Inflammatory macrophage (primary cell): ENCODE results near the gene CFDP1.

Experiments
- DNase-seq, 2 donors: peaks; one replicate each; pipeline ENCODE4 v3.0.0-alpha.2; 2020 to 2022

CFDP1 gene

DNA sequence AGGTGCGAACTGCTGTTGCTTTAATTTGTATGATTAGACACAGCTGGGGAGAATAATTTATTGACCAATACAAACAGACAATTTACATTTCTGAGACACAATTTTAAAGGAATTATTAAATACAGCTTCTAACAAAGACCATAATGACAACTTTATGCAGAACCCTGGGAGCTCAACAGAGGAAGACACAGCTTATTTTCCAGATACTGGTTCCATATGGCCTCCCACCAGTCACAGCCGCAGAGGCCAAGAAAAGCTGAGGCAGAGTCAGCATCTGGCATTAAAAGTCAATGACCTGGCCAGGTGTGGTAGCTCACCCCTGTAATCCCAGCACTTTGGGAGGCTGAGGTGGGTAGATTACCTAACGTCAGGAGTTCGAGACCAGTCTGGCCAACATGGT is 115.8 kb downstream of the CFDP1 start:
- DNase-seq, result no peak

DNA sequence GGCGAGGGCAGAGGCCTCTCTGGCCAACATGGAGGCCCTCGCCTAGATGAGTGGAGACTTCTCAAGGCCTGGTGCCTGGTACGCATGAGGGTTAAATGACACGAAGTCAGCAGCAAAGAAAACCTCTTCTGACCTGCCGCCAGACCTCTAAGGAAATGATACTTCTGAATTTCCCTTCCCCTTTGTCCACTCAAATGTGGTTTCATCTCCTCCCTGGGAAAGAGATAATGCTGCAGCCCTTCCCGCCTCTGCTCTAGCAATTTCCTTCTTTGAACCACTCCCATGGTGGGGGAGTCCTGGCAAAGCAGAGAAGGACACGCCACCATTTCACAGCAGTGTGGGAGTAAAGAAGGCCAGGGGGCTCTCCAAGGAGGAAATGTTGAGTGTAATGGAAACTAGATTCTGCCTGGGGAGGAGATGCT is 116.2 kb downstream of the CFDP1 start:
- DNase-seq, result peak; percentile 77 to 90

DNA sequence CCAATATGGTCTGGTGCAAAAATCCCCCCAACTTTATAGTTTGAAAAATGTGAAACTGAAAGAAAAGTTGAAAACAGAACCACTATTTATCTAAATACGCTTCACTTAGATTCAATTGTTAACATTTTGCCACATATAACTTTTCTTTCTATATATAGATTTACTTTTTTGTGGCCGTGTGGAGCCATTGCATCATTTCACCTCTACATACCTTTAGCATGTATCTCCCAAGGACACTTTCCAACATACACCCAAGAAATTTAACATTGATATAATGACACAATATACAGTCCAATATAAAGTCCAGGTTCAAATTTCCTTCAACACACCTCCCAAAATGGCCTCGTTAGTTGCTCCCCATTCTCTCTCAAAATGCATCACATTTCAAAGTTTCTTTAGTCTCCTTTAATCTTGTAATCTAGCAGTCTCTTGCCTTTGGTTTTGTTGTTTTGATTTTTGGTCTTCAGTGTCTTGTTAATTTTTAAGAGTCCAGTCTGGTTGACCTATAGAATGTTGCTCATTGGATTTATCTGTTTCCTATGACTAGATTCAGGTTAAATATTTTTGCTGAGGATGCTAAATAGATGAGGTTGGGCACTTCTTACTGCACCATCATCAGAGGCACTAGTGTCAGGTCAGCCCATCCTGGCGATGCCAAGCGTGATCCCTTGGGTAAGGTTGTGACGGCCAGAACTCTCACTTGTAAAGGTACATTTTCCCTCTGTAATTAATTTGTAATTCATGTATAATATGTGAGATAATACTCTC is 117.6 kb downstream of the CFDP1 start:
- DNase-seq, result no peak

DNA sequence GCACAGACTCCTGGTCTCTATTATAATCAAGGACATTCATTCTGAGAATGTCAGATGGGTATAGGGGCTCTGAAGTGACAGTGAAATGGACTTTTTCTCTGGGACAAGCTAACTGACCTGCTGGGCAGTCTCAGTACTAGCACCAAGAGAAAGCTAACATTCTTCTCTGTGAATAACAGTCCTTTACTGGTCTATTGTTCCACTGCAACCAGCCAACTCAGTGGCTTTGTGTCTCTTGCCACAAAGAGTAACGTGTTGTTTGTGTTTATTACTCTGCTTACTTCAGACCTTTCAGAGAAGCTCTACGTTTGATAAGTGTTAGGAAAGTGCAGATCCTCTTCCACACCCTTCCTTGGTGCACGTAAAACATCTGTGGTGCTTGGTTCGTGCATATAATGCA is 120.4 kb downstream of the CFDP1 start:
- no peak for DNase-seq

GRCh38 chr16:75311383-75311938 is 121.8 kb downstream of the CFDP1 start:
- DNase-seq, result no peak

- DNase-seq, result no peak
Observed at GRCh38 chr16:75310541-75310940, 122.8 kb downstream of the CFDP1 start.

DNA sequence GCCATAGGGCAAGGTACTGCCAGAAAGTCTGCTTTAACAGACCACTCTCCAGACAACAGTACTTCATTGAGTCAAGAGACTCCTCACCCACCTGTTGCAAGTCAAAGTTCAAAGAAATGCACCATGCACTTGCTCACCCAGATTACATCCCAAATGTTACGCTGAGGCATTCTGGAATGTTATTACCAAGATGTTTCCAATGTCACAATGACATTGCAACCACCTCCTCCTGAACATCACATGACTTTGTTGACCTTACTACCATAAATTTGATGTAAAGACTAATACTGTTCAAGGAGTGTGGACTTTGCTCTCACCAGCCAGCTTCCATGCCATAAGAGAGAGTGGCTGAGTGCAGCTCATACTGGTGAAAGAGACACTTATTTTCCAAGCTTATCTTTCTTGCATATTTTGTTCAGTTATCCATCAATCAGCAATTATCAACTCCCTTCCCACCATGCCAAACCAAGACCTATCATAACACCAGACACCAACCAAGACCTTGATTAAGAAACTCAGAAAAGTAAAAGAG is 123.3 kb downstream of the CFDP1 start:
- DNase-seq, result no peak

DNA sequence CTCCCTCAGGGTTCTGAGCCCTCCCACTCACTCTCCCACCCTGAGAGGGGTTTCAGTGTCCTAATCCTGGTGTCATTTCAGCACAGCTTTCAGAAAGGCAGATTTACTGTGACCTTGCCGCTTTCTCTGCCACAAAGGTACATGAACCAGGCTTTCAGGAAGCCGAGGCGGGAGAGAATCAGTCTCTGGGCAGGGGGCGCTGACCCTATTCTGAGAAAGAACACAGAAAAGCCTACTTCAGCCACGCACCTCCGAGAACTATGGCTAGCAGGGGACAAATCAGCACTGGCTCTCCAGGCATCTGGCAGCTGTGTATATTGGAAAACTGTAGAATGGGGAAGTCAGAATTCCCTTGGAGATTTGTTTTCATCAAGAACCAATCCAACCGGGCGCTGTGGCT is 124.1 kb downstream of the CFDP1 start:
- DNase-seq, result no peak

DNA sequence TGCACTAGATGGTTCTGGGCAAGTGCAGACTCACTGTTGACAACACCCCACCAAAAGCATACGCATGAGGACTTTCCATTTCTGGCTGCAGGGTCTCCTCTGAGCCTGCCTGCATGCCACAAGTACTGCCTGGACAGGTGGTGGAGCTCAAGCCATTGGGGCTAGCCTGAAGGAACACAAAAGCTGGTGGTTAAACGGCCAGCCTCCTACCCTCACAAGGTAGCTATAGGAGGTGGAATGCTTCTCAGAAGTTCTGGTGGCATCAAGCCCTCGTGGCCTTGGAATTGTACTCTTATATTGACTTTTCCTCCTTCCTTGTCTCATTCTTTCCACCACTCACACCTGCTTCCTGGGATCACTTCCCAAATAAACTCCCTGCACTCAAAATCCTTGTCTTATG is 125.3 kb downstream of the CFDP1 start:
- DNase-seq, result no peak

DNA sequence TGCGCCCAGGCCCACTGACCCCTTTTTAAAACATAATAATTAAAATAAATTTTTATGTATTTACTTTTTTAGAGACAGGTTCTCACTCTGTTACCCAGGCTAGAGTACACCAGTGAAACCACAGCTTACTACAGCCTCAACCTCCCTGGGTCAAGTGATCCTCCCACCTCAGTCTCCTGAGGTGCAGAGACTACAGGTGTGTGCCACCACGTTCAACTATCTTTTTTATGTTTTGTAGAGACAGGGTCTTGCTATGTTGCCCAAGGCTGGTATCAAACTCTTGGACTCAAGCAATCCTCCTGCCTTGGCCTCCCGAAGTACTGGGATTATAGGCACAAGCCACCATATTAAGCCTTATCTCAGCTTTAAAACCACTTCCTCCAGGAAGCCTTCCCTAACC is 125.8 kb downstream of the CFDP1 start:
- no peak for DNase-seq

GRCh38 chr16:75306099-75306762 is 127.1 kb downstream of the CFDP1 start:
- DNase-seq, result peak in 1 of 2 donors; percentile 18

DNA sequence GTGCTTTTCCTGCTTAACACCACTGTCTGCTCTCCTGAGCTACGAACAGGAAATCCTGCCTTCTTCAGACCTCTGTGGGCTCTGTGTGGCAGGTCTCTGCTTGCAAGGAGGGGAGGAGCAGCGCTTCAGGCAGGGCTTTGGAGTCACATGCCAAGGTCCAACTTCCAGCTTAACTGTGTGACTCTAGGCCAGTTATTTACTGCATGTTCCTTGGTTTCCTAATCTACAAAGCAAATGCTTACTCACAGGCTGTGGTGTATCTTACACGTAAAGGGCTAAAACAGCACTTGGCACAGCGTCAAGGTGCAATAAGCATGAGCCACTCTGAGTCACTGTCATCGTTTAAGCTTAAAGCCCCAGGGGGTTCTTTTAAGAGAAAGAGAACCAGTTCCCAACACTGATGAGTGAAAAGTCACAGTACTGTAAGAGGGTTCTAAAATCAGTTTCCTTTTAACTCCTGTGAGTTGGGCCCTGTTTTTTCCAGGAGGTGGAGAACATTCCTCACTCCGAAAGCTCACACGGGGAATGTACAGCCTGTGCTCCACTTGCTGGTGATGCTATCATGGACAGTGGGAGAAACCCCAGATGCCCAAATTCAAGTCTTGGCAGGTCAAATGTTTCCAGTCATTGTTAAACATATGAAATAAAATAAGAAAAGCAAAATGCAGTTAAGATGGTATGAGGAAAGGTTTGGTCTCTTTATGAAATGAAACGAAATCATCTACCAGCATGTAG is 127.8 kb downstream of the CFDP1 start:
- peak; percentile 58 to 89 for DNase-seq

- no peak for DNase-seq
Observed at GRCh38 chr16:75304521-75305363, 128.6 kb downstream of the CFDP1 start.

DNA sequence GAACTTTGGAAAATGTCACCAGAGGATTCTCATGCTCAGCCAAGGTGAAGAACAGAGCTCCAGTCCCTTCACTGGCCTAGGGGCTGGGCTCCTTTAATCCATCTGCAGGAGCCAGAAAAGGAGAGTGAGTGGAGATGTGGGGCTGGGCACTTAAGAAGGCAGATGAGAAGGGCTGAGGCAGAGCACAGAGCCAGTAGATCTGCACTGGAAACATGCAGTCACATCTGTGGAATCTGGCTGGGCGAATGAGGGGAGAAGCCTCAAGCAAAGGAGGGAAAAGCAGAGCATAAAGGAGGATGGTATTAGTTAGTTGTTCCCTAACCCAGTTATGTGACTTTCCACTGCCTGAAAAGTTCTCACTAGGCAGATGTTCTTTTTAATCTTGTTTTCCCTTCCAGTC is 131.5 kb downstream of the CFDP1 start:
- no peak for DNase-seq

GRCh38 chr16:75298267-75298666 is 135.0 kb downstream of the CFDP1 start:
- no peak for DNase-seq

DNA sequence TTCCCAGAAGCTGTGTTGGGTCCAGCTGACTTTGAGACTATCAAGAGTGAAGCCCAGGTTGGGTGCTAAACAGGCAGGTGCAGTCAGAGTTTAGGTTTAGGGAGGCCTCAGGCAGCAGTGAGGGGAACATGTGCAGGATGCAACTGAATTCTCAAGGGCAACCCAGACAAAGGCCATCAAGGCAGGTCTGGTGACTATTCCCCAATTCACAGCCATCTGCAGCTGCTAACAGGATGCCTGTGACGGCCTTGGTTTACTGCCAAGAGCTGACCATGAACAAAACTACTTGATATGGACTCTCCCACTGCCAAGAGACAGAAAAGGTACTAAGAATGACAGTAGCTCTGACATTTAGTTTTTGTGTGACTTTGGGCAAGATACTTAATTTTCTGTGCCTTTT is 136.7 kb downstream of the CFDP1 start:
- DNase-seq, result no peak

- no peak for DNase-seq
Observed at GRCh38 chr16:75294773-75295459, 138.4 kb downstream of the CFDP1 start.

GRCh38 chr16:75293772-75294171 is 139.5 kb downstream of the CFDP1 start:
- DNase-seq, result no peak

GRCh38 chr16:75293173-75293572 is 140.1 kb downstream of the CFDP1 start:
- DNase-seq, result no peak

- DNase-seq, result no peak
Observed at GRCh38 chr16:75292691-75293090, 140.6 kb downstream of the CFDP1 start.

DNA sequence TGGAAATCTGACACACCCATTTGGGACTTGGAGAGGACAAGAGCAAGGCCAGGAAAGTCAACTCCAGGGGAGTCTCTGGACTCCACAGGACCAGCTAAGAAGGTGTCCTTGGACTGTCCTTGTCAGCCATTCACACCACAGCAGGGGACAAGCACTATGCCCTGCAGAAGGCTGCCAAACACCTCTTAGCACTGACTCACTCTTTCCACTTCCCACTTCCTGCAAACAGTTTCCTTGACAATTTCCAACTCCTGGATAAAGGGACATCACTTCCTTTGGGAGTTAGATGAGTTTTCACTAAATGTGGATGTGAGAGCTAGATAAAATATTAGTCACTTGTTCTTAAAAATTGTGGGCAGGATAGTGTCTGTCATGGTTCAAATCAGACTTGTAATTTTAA is 144.1 kb downstream of the CFDP1 start:
- no peak for DNase-seq
